K562 (cell line): ENCODE measurements around the gene PCDHB13. TPM values are rescaled to one million over a fixed set of nuclear protein-coding genes. Genes with fewer than 3 reads are reported as not detected.
"Not testable (repeated sequence)": the region's sequence is repeated elsewhere in the genome, so short reads cannot be mapped to it uniquely, and the experiment has no call there.

Experiments
- ATAC-seq: fragments of 200-7000 bp; cut with Tn5 transposase; 3 replicates; pipeline ENCODE4 v1.9.1; 2020; ENCODE audit warnings: moderate library complexity
- BruUV-seq: library from RNA; stranded (reverse); fragments of 400-500 nt; replicated peaks from 2 replicates; lab custom pipeline; 2021; lab: Mats Ljungman, UMichigan
- CTCF ChIA-PET: fragments of 300-600 bp; formaldehyde crosslinking; extraction: SDS; loops from one replicate; lab custom pipeline; 2021; ENCODE audit warnings: low intra/inter-chr PET ratio; lab: Yijun Ruan, JAX
- POLR2A ChIA-PET: fragments of 300-600, 350-650 bp; sonication (Branson Sonifier 250); formaldehyde crosslinking; extraction: SDS; loops from one replicate; lab custom pipeline; 2021; ENCODE audit warnings: antibody characterized with exemption, inconsistent platforms; lab: Yijun Ruan, JAX
- DNase-seq, 4 experiments: peaks; one replicate each; pipeline versions ENCODE4 v3.0.0 to v3.0.0-alpha.2; 2011 to 2018; ENCODE audit warnings: low spot score in 3 of 4, mixed read lengths in 3 of 4; ENCODE audit errors: extremely low read depth in 1 of 4
- FAIRE-seq: peaks from 2 replicates; lab custom pipeline; 2011; peaks lifted over from hg19 to GRCh38; lab: Jason Lieb, UNC
- H2AFZ ChIP-seq: 2 replicates; pipeline ENCODE4 v1.6.0; 2011; ENCODE audit warnings: low read depth, low read length, control low read depth, inconsistent platforms
- H3K27ac ChIP-seq: fragments of 200-600 bp; 3 replicates; pipeline ENCODE4 v1.8.0; 2011; ENCODE audit warnings: low read depth, mild to moderate bottlenecking, control low read depth, inconsistent platforms, low read length, moderate library complexity, mixed read lengths; ENCODE audit errors: extremely low read depth
- H3K27me3 ChIP-seq, 2 experiments: fragments of 300-600 bp in 1 of 2; 2 replicates in 1 of 2; 3 replicates in 1 of 2; pipeline versions ENCODE4 v1.6.0 to v1.8.0; 2011; ENCODE audit warnings: inconsistent platforms in 2 of 2, low read length in 2 of 2, mild to moderate bottlenecking in 1 of 2, mixed read lengths in 1 of 2, moderate library complexity in 1 of 2; ENCODE audit not compliant: control insufficient read depth in 2 of 2, insufficient read depth in 2 of 2
- H3K36me3 ChIP-seq: fragments of 300-600 bp; 3 replicates; pipeline ENCODE4 v1.8.0; 2011; ENCODE audit warnings: mild to moderate bottlenecking, low read length, inconsistent platforms; ENCODE audit not compliant: control insufficient read depth, insufficient read depth
- H3K4me1 ChIP-seq, 2 experiments: fragments of 200-600 bp in 1 of 2; replicated peaks in 1 of 2; 2 replicates in 1 of 2; 3 replicates in 1 of 2; pipeline versions ENCODE4 v1.5.1 to v1.8.0; 2011; ENCODE audit warnings: inconsistent platforms in 2 of 2, low read length in 2 of 2, mild to moderate bottlenecking in 1 of 2, mixed read lengths in 1 of 2, moderate library complexity in 1 of 2; ENCODE audit not compliant: control insufficient read depth in 2 of 2, insufficient read depth in 2 of 2
- H3K4me2 ChIP-seq: 2 replicates; pipeline ENCODE4 v1.6.1; 2011; ENCODE audit warnings: low read length, control low read depth, inconsistent platforms, mixed read lengths; ENCODE audit not compliant: insufficient read depth
- H3K4me3 ChIP-seq: fragments of 200-600 bp; sonication (generic), shearing (Covaris generic); 2 replicates; pipeline ENCODE4 v1.5.1; 2016; ENCODE audit warnings: control low read depth, inconsistent platforms
- H3K79me2 ChIP-seq: fragments of 200-600 bp; 3 replicates; pipeline ENCODE4 v1.8.0; 2011; ENCODE audit warnings: low read length, inconsistent platforms; ENCODE audit not compliant: control insufficient read depth, insufficient read depth
- H3K9ac ChIP-seq, 2 experiments: 2 replicates each; pipeline versions ENCODE4 v1.6.0 to v1.6.1; 2011; ENCODE audit warnings: low read depth in 2 of 2, low read length in 2 of 2, control low read depth in 1 of 2, inconsistent platforms in 1 of 2, mild to moderate bottlenecking in 1 of 2, mixed read lengths in 1 of 2; ENCODE audit not compliant: insufficient read depth in 1 of 2
- H3K9me1 ChIP-seq: one replicate; pipeline ENCODE4 v1.6.0; 2011; ENCODE audit warnings: inconsistent platforms, mild to moderate bottlenecking, low read length, moderate library complexity; ENCODE audit not compliant: control insufficient read depth, insufficient read depth
- H3K9me3 ChIP-seq: replicated peaks from 2 replicates; pipeline ENCODE4 v1.5.1; 2011; ENCODE audit warnings: low read depth, low read length, inconsistent platforms; ENCODE audit not compliant: control insufficient read depth, insufficient read depth
- H4K20me1 ChIP-seq: replicated peaks from 2 replicates; pipeline ENCODE4 v1.6.1; 2011; ENCODE audit warnings: low read length, inconsistent platforms, mixed read lengths; ENCODE audit not compliant: control insufficient read depth, insufficient read depth
- CBX1 ChIP-seq: sonication (generic); IDR thresholded peaks from 2 replicates; pipeline ENCODE4 v1.6.1; 2016; ENCODE audit warnings: antibody characterized with exemption, low read depth, mild to moderate bottlenecking
- CTCF ChIP-seq, 3 experiments: IDR thresholded peaks in 2 of 3; conservative IDR thresholded peaks in 1 of 3; 2 replicates each; pipeline ENCODE4 v1.5.1; 2011 to 2012; ENCODE audit warnings: low read length in 3 of 3, mild to moderate bottlenecking in 3 of 3, control low read depth in 2 of 3, improper control_type of control experiment in 1 of 3, inconsistent platforms in 1 of 3, low read depth in 1 of 3, mixed read lengths in 1 of 3, moderate library complexity in 1 of 3; ENCODE audit not compliant: insufficient read depth in 2 of 3
- RBM39 ChIP-seq: fragments of 200-400 bp; formaldehyde crosslinking; optimal IDR thresholded peaks from 2 replicates; pipeline ENCODE3; 2018; ENCODE audit warnings: low read depth, low read length
- REST ChIP-seq, 2 experiments: fragments of 450-650 bp; formaldehyde crosslinking in 1 of 2; IDR thresholded peaks; 2 replicates each; pipeline versions ENCODE4 v1.4.0 to v1.6.1; 2014 to 2020; ENCODE audit warnings: mild to moderate bottlenecking in 2 of 2, borderline replicate concordance in 1 of 2, low read depth in 1 of 2
- SMC3 ChIP-seq: conservative IDR thresholded peaks from 2 replicates; pipeline ENCODE4 v1.6.1; 2011; ENCODE audit warnings: low read depth, low read length, improper control_type of control experiment; ENCODE audit not compliant: insufficient read depth
- ZFP36 ChIP-seq: fragments of 150-350 bp; IDR thresholded peaks from 2 replicates; pipeline ENCODE4 v1.6.1; 2018; ENCODE audit warnings: low read length, low read depth; ENCODE audit not compliant: partially characterized antibody
- WGBS: fragments of 100-300 bp; shearing (Covaris generic); methylation state at CpG from one replicate; pipeline ENCODE4 v1.1.6; 2016; ENCODE audit warnings: low coverage, mixed read lengths; ENCODE audit not compliant: insufficient coverage; ENCODE audit errors: missing lambda C conversion rate; 5-methylcytosine and 5-hydroxymethylcytosine counted together
- in situ Hi-C: fragments of 300-500 bp; cut with MboI; formaldehyde crosslinking; loops from 4 replicates; pipeline ENCODE4 v1.15.0; 2018; ENCODE audit warnings: inconsistent platforms, mixed read lengths
- intact Hi-C: fragments of 100-400 bp; cut with micrococcal nuclease; formaldehyde crosslinking; loops from 2 replicates; pipeline ENCODE4 v1.14.2; 2022
- polyA plus RNA-seq, 8 experiments: library from polyadenylated mRNA; depleted of rRNA in 4 of 8; stranded (reverse) in 5 of 8; unstranded in 3 of 8; fragments of >200 nt; fragmentation: Nextera tagmentation in 2 of 8; fragmentation: Illumina TruSeq in 1 of 8; extraction: Ambion mirVana in 2 of 8; extraction: Trizol in 1 of 8; gene quantifications; 2 replicates each; pipeline versions ENCODE4 v1.2.1 to v1.2.3, GENCODE V29; 2011 to 2014; ENCODE audit warnings: inconsistent platforms in 1 of 8, missing spikeins in 1 of 8
- total RNA-seq, 7 experiments: library from RNA; depleted of rRNA in 6 of 7; stranded (reverse); fragments of >200 nt in 6 of 7; fragmentation: Illumina TruSeq in 2 of 7; extraction: Trizol in 2 of 7; gene quantifications; 2 replicates each; pipeline versions ENCODE4 v1.2.1 to v1.2.3, GENCODE V29; 2011 to 2021; ENCODE audit warnings: low replicate concordance in 1 of 7

Gene PCDHB13
- total and polyA plus RNA-seq, 9 of the 15 experiments (the other 6 are each of a cell fraction or from before 2014, with no cell fraction given): 0.01 TPM; not detected in 8

- TF ChIP-seq ZFP36 (no peak), CBX1 (no peak), RBM39 (no peak), CTCF (IDR thresholded peaks at IDR 0.05 in 2 of 3, conservative IDR thresholded peaks at IDR 0.05 in 1 of 3; ENCODE audit: insufficient read depth in 2 of 3, low read depth in 1 of 3, low read length in 3 of 3) (peak; percentile 38 to 67 (median 63); a peak in 5 of 6 replicates), SMC3 (0 out of 2 replicates have a peak, but pooled peaks have one; percentile 12), REST (IDR thresholded peaks at IDR 0.05; ENCODE audit: borderline replicate concordance) (peak; percentile 33; the same call in 1 of the 2 replicates), REST (CRISPR knock-in tag; IDR thresholded peaks at IDR 0.05; ENCODE audit: low read depth) (no peak)
- TF ChIP-seq, all 486 proteins: peak for 5
These were observed 31.6 kb downstream of the PCDHB13 start, which contains the start of gene PCDHB15 (continued) for GRCh38 chr5:141245250-141245717.

- H3K27me3 ChIP-seq, H3K9me1 ChIP-seq, H3K4me3 ChIP-seq, H4K20me1 ChIP-seq, H3K36me3 ChIP-seq, DNase-seq, H3K27ac ChIP-seq, CTCF ChIA-PET, POLR2A ChIA-PET, ATAC-seq, in situ Hi-C loops, H3K4me2 ChIP-seq, intact Hi-C loops, H3K79me2 ChIP-seq, H3K9me3 ChIP-seq, H2AFZ ChIP-seq, BruUV-seq, FAIRE-seq, H3K4me1 ChIP-seq, H3K9ac ChIP-seq: not testable (repeated sequence)
- whole genome bisulfite sequencing: 29% methylated on average over 12 of the region's 42 CpGs
These were observed 33.3 kb downstream of the PCDHB13 start for GRCh38 chr5:141246971-141247370.
